ENCODE results near the gene KCNJ8. TPM values are rescaled to one million over a fixed set of nuclear protein-coding genes. Genes with fewer than 3 reads are reported as not detected.

KCNJ8 gene
- total RNA-seq, 1 experiment from 2014 or later = not detected

Other genes starting within 250 kb of the KCNJ8 start
- 1.1 and 1.4 TPM in 2 replicates for gene SPX, start 248.4 kb downstream of the KCNJ8 start, total RNA-seq (2014; rRNA removed; shearing (Covaris generic))
- gene GYS2, start 169.9 kb downstream of the KCNJ8 start, total RNA-seq (2014; rRNA removed; shearing (Covaris generic)) = not detected in 2 replicates
- 1,282 and 1,556 TPM in 2 replicates for gene LDHB, start 116.9 kb downstream of the KCNJ8 start, total RNA-seq (2014; rRNA removed; shearing (Covaris generic))
- gene ABCC9, start 166.7 kb upstream of the KCNJ8 start, total RNA-seq (2014; rRNA removed; shearing (Covaris generic)) = 0.03 and 0.06 TPM in 2 replicates

Measured in Daoy (cell line).